ENCODE data around the gene DCTPP1.

DNA sequence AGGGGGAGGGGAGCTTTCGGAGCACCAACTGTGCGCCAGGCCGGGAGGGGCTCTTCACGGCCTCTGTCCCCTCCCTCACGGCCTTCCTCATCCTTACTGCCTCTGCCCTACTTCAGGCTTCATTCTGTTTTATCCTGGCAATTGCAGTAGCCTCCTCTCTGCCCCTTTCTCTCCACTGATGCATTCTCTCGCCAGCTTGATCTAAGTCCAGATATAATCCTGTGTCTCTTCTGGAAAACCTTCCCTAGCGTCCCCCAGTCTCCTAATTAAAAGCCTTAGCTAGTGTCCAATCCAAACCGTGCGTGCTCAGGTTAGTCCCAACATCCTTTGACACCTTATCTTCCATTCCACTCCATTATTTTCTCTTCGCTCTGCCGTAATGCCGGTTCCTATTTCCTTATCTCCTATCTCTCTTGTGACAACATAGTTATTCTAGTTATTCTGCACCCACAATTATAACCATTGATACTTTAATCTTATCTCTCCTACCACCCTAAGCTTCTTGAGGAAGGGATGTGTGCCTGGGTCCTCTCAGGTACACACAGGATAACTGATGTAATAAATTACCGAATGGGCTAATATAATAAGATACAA is 33.7 kb downstream of the DCTPP1 start:
- TF ChIP-seq, protein P1, sequence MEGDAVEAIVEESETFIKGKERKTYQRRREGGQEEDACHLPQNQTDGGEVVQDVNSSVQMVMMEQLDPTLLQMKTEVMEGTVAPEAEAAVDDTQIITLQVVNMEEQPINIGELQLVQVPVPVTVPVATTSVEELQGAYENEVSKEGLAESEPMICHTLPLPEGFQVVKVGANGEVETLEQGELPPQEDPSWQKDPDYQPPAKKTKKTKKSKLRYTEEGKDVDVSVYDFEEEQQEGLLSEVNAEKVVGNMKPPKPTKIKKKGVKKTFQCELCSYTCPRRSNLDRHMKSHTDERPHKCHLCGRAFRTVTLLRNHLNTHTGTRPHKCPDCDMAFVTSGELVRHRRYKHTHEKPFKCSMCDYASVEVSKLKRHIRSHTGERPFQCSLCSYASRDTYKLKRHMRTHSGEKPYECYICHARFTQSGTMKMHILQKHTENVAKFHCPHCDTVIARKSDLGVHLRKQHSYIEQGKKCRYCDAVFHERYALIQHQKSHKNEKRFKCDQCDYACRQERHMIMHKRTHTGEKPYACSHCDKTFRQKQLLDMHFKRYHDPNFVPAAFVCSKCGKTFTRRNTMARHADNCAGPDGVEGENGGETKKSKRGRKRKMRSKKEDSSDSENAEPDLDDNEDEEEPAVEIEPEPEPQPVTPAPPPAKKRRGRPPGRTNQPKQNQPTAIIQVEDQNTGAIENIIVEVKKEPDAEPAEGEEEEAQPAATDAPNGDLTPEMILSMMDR (IDR thresholded peaks at IDR 0.05; ENCODE audit: low read length) = no peak
- TF ChIP-seq EZH2 (IDR thresholded peaks at IDR 0.05; ENCODE audit: borderline replicate concordance, low read length) = no peak

Measured in OCI-LY1 (cell line).